Stimulated activated effector memory CD8-positive, alpha-beta T cell treated with anti-CD3 and anti-CD28 coated beads, Interleukin-12 subunit alpha, Interleukin-12 subunit beta, amount 100 ng/mL, for 72 hours (primary cell): Measurements from ENCODE around the gene DOCK4.

Source experiments
- ATAC-seq: fragments of 150-1000 bp; cut with Tn5 transposase; 2 replicates; pipeline ENCODE4 v1.10.0; 2021
- DNase-seq, 2 donors: peaks; one replicate each; pipeline ENCODE4 v3.0.0; 2021 to 2022; ENCODE audit warnings: low spot score in 2 of 2
- H3K27ac Mint-ChIP-seq: one replicate; pipeline ENCODE4 v1.8.0; 2022; ENCODE audit warnings: mild to moderate bottlenecking, mixed read lengths
- H3K36me3 Mint-ChIP-seq: one replicate; pipeline ENCODE4 v1.8.0; 2022; ENCODE audit warnings: mild to moderate bottlenecking, mixed read lengths
- H3K4me1 Mint-ChIP-seq: one replicate; pipeline ENCODE4 v1.8.0; 2022; ENCODE audit warnings: mixed read lengths
- H3K4me3 Mint-ChIP-seq: one replicate; pipeline ENCODE4 v1.8.0; 2022; ENCODE audit warnings: mild to moderate bottlenecking, mixed read lengths
- H3K9me3 Mint-ChIP-seq: one replicate; pipeline ENCODE4 v1.8.0; 2022; ENCODE audit warnings: mixed read lengths

DOCK4 gene

DNA sequence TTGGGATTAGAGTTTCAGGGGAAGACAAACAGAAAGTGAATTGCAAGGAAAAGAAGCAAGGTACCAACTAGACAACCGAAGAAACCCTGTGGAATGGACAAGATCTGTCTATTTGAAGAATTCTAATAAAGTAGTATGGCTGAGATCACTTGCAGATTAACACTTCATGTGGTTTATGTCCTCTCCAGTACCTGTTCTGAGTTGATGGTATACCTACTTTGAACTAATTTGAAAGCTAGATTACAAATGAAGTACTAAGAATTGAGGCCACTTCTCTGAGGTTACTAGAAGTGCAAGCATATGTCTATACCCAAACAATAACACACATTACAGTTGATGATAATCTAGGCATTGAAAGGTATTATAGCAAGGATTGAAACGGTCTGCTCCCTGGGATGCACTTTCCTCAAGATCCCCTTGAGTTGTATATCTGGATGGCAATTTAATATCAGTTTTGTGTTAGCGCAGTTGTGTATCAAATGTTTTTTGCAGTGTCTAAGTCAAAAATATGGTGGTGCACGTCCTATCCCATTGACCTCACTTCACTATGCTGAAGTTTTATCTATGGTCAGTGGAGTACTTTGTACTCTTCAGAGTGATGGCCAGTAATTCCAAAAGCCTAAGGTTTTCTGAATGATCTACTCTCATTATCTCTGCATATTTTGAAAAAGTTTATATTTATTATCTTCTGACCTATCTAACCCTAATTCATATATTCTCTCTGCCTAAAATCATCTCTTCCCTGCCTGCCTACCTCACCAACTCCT, 26.2 kb upstream of the DOCK4 start:
- ATAC-seq (no peak), DNase-seq (no peak)
- Mint-ChIP-seq H3K36me3 (no peaks in the 10 kb centered on the region), H3K4me1 (peaks cover 25% of the 10 kb centered on the region), H3K27ac (no peak overlapping the region), H3K4me3 (no peak overlapping the region), H3K9me3 (peaks cover 3% of the 10 kb centered on the region)

- DNase-seq (no peak), ATAC-seq (no peak)
- Mint-ChIP-seq H3K27ac (no peak overlapping the region), H3K4me1 (peaks cover 40% of the 10 kb centered on the region), H3K36me3 (no peaks in the 10 kb centered on the region), H3K4me3 (no peak overlapping the region), H3K9me3 (no peaks in the 10 kb centered on the region)
Observed at GRCh38 chr7:112228632-112229031, 22.4 kb upstream of the DOCK4 start.

GRCh38 chr7:112226701-112227276, 20.6 kb upstream of the DOCK4 start:
- DNase-seq = no peak
- Mint-ChIP-seq H3K4me1 (peaks cover 33% of the 10 kb centered on the region), H3K27ac (no peak overlapping the region)

GRCh38 chr7:112225006-112225405, 18.8 kb upstream of the DOCK4 start:
- ATAC-seq = no peak
- Mint-ChIP-seq H3K4me3 (no peak overlapping the region), H3K4me1 (peaks cover 38% of the 10 kb centered on the region), H3K9me3 (no peaks in the 10 kb centered on the region), H3K27ac (no peak overlapping the region), H3K36me3 (peaks cover 5% of the 10 kb centered on the region)
- DNase-seq = no peak

More at GRCh38 chr7:112226701-112227276, 20.6 kb upstream of the DOCK4 start:
- no peak for ATAC-seq
- H3K36me3 Mint-ChIP-seq = no peaks in the 10 kb centered on the region
- no peak overlapping the region for H3K4me3 Mint-ChIP-seq
- H3K9me3 Mint-ChIP-seq = no peaks in the 10 kb centered on the region

GRCh38 chr7:112224186-112224585, 18.0 kb upstream of the DOCK4 start:
- Mint-ChIP-seq H3K4me1 (peaks cover 40% of the 10 kb centered on the region), H3K27ac (no peak overlapping the region), H3K4me3 (no peak overlapping the region), H3K9me3 (no peaks in the 10 kb centered on the region), H3K36me3 (peaks cover 5% of the 10 kb centered on the region)
- DNase-seq (no peak), ATAC-seq (no peak)

- peaks cover 5% of the 10 kb centered on the region for H3K36me3 Mint-ChIP-seq
- H3K4me3 Mint-ChIP-seq = no peak overlapping the region
- no peak overlapping the region for H3K27ac Mint-ChIP-seq
- DNase-seq (no peak), ATAC-seq (no peak)
- H3K4me1 Mint-ChIP-seq = peaks cover 44% of the 10 kb centered on the region
- H3K9me3 Mint-ChIP-seq = no peaks in the 10 kb centered on the region
Observed at GRCh38 chr7:112223310-112223709, 17.1 kb upstream of the DOCK4 start.

GRCh38 chr7:112220877-112221434, 14.8 kb upstream of the DOCK4 start:
- DNase-seq (no peak), ATAC-seq (no peak)
- Mint-ChIP-seq H3K4me1 (peaks cover 37% of the 10 kb centered on the region), H3K4me3 (no peak overlapping the region), H3K9me3 (no peaks in the 10 kb centered on the region), H3K36me3 (peaks cover 5% of the 10 kb centered on the region), H3K27ac (no peak overlapping the region)

- Mint-ChIP-seq H3K4me1 (peaks cover 53% of the 10 kb centered on the region), H3K4me3 (no peak overlapping the region), H3K27ac (no peak overlapping the region), H3K9me3 (no peaks in the 10 kb centered on the region), H3K36me3 (peaks cover under 1% of the 10 kb centered on the region)
- ATAC-seq = no peak
- no peak for DNase-seq
Observed at GRCh38 chr7:112215787-112216186, 9.6 kb upstream of the DOCK4 start.

DNA sequence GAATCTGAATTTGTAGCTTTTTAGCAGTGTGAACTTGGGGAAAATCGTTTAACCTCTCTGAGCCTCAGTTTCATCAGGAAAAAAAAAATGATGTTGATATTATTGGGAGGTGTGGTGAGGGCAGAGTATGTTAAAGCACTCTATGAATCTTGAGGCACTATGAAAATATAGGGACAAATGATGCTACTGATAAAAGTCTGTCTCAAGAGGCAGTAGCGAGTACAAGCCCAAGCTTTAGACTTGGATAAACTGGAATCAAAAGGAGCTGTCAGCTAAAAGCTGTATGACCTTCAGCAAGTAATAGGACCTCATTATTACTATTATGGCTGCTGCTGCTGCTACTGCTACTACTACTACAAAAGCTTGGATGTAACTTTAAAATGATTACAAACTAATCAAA, 8.7 kb upstream of the DOCK4 start:
- ATAC-seq (no peak), DNase-seq (no peak)
- H3K4me1 Mint-ChIP-seq = peaks cover 51% of the 10 kb centered on the region
- no peaks in the 10 kb centered on the region for H3K36me3 Mint-ChIP-seq
- no peak overlapping the region for H3K4me3 Mint-ChIP-seq
- H3K27ac Mint-ChIP-seq = no peak overlapping the region
- H3K9me3 Mint-ChIP-seq = no peaks in the 10 kb centered on the region

GRCh38 chr7:112214268-112214667, 8.1 kb upstream of the DOCK4 start:
- no peak overlapping the region for H3K4me3 Mint-ChIP-seq
- H3K36me3 Mint-ChIP-seq = no peaks in the 10 kb centered on the region
- ATAC-seq (peak; percentile 58), DNase-seq (no peak)
- H3K27ac Mint-ChIP-seq = no peak overlapping the region
- H3K4me1 Mint-ChIP-seq = peaks cover 44% of the 10 kb centered on the region
- H3K9me3 Mint-ChIP-seq = no peaks in the 10 kb centered on the region

GRCh38 chr7:112213735-112214134, 7.5 kb upstream of the DOCK4 start:
- no peaks in the 10 kb centered on the region for H3K36me3 Mint-ChIP-seq
- H3K27ac Mint-ChIP-seq = no peak overlapping the region
- H3K4me1 Mint-ChIP-seq = peaks cover 39% of the 10 kb centered on the region
- ATAC-seq (peak; percentile 84), DNase-seq (no peak)
- H3K4me3 Mint-ChIP-seq = no peak overlapping the region
- H3K9me3 Mint-ChIP-seq = no peaks in the 10 kb centered on the region

DNA sequence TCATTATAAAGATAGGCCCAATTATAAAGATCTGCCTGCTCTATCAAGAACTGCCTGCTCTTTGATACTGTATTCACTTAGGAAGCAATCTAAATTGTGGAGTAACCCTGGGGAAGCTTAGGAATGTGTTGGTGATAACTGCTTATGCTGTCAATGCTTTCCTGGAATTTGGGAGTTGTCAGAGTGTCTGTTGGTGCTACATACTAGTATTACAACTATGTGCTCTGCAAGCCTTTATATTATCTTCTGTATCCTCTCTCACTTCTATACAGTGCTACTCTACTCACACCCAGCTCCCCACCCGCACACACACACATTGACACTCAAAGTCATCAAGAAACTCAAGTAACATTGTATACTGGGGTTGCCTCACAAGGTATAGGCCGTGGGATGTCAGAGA, 6.4 kb upstream of the DOCK4 start:
- Mint-ChIP-seq H3K27ac (no peak overlapping the region), H3K4me3 (no peak overlapping the region), H3K4me1 (peaks cover 35% of the 10 kb centered on the region), H3K36me3 (no peaks in the 10 kb centered on the region), H3K9me3 (no peaks in the 10 kb centered on the region)
- no peak for ATAC-seq
- no peak for DNase-seq

DNA sequence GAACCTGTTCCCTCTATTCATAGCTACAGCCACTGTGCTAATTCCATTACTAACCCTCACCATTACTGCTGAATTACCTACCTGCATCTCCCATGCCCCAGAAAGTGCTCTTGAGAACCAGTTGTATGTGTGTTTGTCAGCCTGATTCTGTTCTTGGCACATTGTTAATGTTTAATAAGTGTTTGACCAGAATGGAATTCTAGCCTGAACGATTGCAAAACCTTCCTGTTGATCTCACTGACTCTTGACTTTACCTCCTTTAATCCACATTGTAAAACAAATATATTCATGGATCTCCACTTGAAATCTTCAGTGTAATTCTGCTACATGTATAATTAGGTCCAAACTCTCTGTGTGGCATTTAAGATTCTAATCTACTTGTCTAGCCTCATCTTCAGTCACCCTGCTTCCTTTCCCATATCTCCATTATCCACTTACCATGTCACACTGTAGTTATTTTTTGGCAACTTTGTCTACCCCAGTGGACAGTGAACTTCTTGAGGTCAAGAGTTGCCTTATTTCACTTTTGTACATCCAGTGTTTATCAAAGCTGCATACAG, 5.2 kb upstream of the DOCK4 start:
- Mint-ChIP-seq H3K9me3 (no peaks in the 10 kb centered on the region), H3K4me3 (no peak overlapping the region), H3K27ac (no peak overlapping the region), H3K36me3 (no peaks in the 10 kb centered on the region), H3K4me1 (peaks cover 43% of the 10 kb centered on the region)
- ATAC-seq (no peak), DNase-seq (no peak)

GRCh38 chr7:112207765-112208164, 1.6 kb upstream of the DOCK4 start:
- Mint-ChIP-seq H3K36me3 (no peaks in the 10 kb centered on the region), H3K27ac (no peak overlapping the region), H3K4me1 (peaks cover 42% of the 10 kb centered on the region), H3K4me3 (peak overlapping the region; percentile 99), H3K9me3 (no peaks in the 10 kb centered on the region)
- no peak for DNase-seq
- ATAC-seq = no peak

DNA sequence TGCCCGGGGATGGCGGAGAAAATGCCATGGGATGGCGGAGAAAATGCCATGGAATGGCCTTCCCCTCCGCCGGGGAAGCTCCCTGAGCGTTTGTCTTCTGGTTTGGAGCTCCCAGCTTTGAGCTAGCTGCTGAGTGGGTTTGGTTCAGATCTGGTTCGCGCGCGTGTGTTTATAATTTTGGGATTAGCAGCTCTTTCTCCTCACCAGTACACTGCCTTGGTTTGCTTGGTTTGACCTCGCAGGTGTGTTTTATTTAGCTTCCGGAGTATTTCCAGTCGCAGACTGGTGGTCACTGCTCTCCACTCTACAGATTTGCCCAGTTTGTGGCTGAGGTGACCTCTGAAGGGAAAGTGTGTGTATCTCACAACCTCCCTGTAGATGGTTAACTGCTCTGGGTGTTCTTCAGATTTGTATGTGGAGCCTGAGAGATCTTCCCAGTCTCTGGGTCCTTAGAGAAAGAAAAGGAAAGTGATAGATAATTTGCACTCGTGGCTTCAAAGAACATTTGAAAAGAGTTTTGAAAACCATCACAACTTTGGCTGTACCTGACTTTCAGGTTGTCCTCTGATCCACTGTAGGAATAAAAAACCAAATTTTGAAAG, 893 bp upstream of the DOCK4 start:
- H3K9me3 Mint-ChIP-seq = no peaks in the 10 kb centered on the region
- no peak for DNase-seq

More for the DNA sequence above, 893 bp upstream of the DOCK4 start:
- H3K4me1 Mint-ChIP-seq = peaks cover 38% of the 10 kb centered on the region
- peak overlapping the region; percentile 99 for H3K4me3 Mint-ChIP-seq
- no peaks in the 10 kb centered on the region for H3K36me3 Mint-ChIP-seq
- no peak for ATAC-seq
- H3K27ac Mint-ChIP-seq = peak overlapping the region; percentile 96
